ENCODE results near the gene MIPOL1.
"Not testable (repeated sequence)": the region's sequence is repeated elsewhere in the genome, so short reads cannot be mapped to it uniquely, and the experiment has no call there.

Gene MIPOL1

GRCh38 chr14:37457334-37457733 lies 259.6 kb downstream of the MIPOL1 start:
- Mint-ChIP-seq H3K27ac (no peak overlapping the region), H3K4me1 (no peaks in the 10 kb centered on the region), H3K27me3 (no peaks in the 10 kb centered on the region), H3K36me3 (no peaks in the 10 kb centered on the region), H3K9me3 (peaks cover 13% of the 10 kb centered on the region), H3K4me3 (no peak overlapping the region)
- no peak for ATAC-seq

DNA sequence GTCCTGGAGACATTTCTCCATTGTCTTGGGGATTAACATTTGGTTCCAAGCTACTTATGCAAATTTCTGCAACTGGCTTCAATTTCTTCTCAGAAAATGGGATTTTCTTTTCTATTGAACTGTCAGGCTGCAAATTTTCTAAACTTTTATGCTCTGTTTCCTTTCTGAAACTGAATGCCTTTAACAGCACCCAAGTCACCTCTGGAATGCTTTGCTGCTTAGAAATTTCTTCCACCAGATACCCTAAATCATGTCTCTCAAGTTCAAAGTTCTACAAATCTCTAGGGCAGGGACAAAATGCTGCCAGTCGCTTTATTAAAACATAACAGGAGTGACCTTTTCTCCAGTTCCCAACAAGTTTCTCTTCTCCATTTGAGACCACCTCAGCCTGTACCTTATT lies 264.7 kb downstream of the MIPOL1 start:
- not testable (repeated sequence) for ATAC-seq, H3K4me3 Mint-ChIP-seq, H3K27me3 Mint-ChIP-seq, H3K27ac Mint-ChIP-seq, H3K4me1 Mint-ChIP-seq, H3K36me3 Mint-ChIP-seq
- H3K9me3 Mint-ChIP-seq: peaks cover 17% of the 10 kb centered on the region

GRCh38 chr14:37464192-37464858 lies 266.6 kb downstream of the MIPOL1 start:
- Mint-ChIP-seq H3K27ac (no peak overlapping the region), H3K36me3 (no peaks in the 10 kb centered on the region), H3K4me1 (no peaks in the 10 kb centered on the region), H3K9me3 (peaks cover 16% of the 10 kb centered on the region), H3K27me3 (no peaks in the 10 kb centered on the region), H3K4me3 (no peak overlapping the region)
- ATAC-seq: no peak

DNA sequence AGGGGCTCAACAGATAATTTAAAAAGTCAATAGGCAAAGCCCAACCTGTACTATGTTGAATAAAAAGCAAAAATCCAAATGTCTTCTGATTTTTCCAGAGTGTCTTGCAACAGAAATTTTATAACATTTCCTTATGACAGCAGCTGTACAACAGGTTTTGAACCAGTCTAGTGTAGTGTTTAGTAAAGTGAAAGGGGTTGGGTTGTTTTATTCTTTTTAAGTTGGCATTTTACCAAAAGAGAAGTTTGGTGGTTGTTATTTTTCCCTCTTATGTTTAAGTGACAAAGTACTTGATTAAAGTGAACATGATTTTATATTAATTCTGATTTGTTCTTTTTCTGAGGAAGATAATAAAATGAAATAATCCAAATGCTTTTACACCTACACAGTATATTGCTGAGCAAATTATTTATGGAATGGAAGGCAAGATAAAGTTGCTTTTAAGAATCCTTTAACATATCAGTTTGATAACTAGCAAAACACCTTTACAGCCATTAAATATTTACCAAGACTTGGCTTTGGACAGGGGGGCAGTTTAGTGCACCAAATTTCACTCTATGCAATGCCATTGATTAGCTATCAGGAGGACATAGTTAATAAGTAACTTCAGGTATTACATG lies 268.4 kb downstream of the MIPOL1 start:
- Mint-ChIP-seq H3K27me3 (no peaks in the 10 kb centered on the region), H3K9me3 (peaks cover 13% of the 10 kb centered on the region), H3K4me3 (no peak overlapping the region), H3K36me3 (no peaks in the 10 kb centered on the region), H3K27ac (no peak overlapping the region), H3K4me1 (no peaks in the 10 kb centered on the region)
- ATAC-seq: no peak

- Mint-ChIP-seq H3K9me3 (peaks cover 13% of the 10 kb centered on the region), H3K4me1 (no peaks in the 10 kb centered on the region), H3K36me3 (no peaks in the 10 kb centered on the region), H3K27ac (no peak overlapping the region), H3K4me3 (no peak overlapping the region), H3K27me3 (no peaks in the 10 kb centered on the region)
- ATAC-seq: no peak
Measured at GRCh38 chr14:37466623-37467088, 268.9 kb downstream of the MIPOL1 start.

- no peaks in the 10 kb centered on the region for H3K36me3 Mint-ChIP-seq
- H3K27me3 Mint-ChIP-seq: no peaks in the 10 kb centered on the region
- H3K9me3 Mint-ChIP-seq: peaks cover 6% of the 10 kb centered on the region
- H3K4me1 Mint-ChIP-seq: no peaks in the 10 kb centered on the region
- H3K4me3 Mint-ChIP-seq: no peak overlapping the region
- no peak for ATAC-seq
- no peak overlapping the region for H3K27ac Mint-ChIP-seq
Measured at GRCh38 chr14:37469650-37470049, 271.9 kb downstream of the MIPOL1 start.

DNA sequence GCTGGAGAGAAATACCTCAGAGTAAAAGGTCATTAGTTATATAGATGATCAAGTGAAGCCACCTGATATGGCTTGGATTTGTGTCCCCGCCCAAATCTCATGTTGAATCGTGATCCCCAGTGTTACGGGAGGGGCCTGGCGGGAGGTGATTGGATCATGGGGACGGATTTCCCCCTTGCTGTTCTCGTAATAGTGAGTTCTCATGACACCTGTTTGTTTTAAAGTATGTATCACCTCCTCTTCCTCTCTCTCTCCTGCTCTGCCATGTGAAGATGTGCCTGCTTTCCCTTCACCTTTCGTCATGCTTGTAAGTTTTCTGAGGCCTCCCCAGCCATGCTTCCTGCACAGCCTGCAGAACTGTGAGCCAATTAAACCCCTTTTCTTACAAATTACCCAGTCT lies 272.5 kb downstream of the MIPOL1 start:
- H3K4me3 Mint-ChIP-seq: no peak overlapping the region
- H3K27ac Mint-ChIP-seq: no peak overlapping the region
- no peaks in the 10 kb centered on the region for H3K27me3 Mint-ChIP-seq
- no peak for ATAC-seq
- no peaks in the 10 kb centered on the region for H3K4me1 Mint-ChIP-seq
- peaks cover 6% of the 10 kb centered on the region for H3K9me3 Mint-ChIP-seq
- H3K36me3 Mint-ChIP-seq: no peaks in the 10 kb centered on the region

GRCh38 chr14:37472906-37473305 lies 275.2 kb downstream of the MIPOL1 start:
- ATAC-seq: no peak
- Mint-ChIP-seq H3K27me3 (no peaks in the 10 kb centered on the region), H3K4me3 (no peak overlapping the region), H3K36me3 (no peaks in the 10 kb centered on the region), H3K27ac (no peak overlapping the region), H3K4me1 (no peaks in the 10 kb centered on the region), H3K9me3 (peaks cover 8% of the 10 kb centered on the region)

- Mint-ChIP-seq H3K27me3 (no peaks in the 10 kb centered on the region), H3K4me1 (no peaks in the 10 kb centered on the region), H3K36me3 (no peaks in the 10 kb centered on the region), H3K4me3 (no peak overlapping the region), H3K9me3 (peaks cover 6% of the 10 kb centered on the region), H3K27ac (no peak overlapping the region)
- no peak for ATAC-seq
Measured at GRCh38 chr14:37474191-37474590, 276.5 kb downstream of the MIPOL1 start.

- H3K4me1 Mint-ChIP-seq: no peaks in the 10 kb centered on the region
- no peak overlapping the region for H3K4me3 Mint-ChIP-seq
- ATAC-seq: no peak
- H3K27ac Mint-ChIP-seq: no peak overlapping the region
- no peaks in the 10 kb centered on the region for H3K36me3 Mint-ChIP-seq
- H3K27me3 Mint-ChIP-seq: no peaks in the 10 kb centered on the region
- peaks cover 8% of the 10 kb centered on the region for H3K9me3 Mint-ChIP-seq
Measured at GRCh38 chr14:37480446-37481290, 282.9 kb downstream of the MIPOL1 start.

GRCh38 chr14:37482428-37482827 lies 284.7 kb downstream of the MIPOL1 start:
- no peaks in the 10 kb centered on the region for H3K27me3 Mint-ChIP-seq
- ATAC-seq: no peak
- no peak overlapping the region for H3K4me3 Mint-ChIP-seq
- no peaks in the 10 kb centered on the region for H3K4me1 Mint-ChIP-seq
- no peak overlapping the region for H3K27ac Mint-ChIP-seq
- H3K36me3 Mint-ChIP-seq: no peaks in the 10 kb centered on the region
- peaks cover 12% of the 10 kb centered on the region for H3K9me3 Mint-ChIP-seq

- Mint-ChIP-seq H3K4me3 (no peak overlapping the region), H3K4me1 (no peaks in the 10 kb centered on the region), H3K36me3 (no peaks in the 10 kb centered on the region), H3K27me3 (no peaks in the 10 kb centered on the region), H3K9me3 (peaks cover 15% of the 10 kb centered on the region), H3K27ac (no peak overlapping the region)
- ATAC-seq: no peak
Measured at GRCh38 chr14:37483672-37484071, 285.9 kb downstream of the MIPOL1 start.

GRCh38 chr14:37490607-37491006 lies 292.9 kb downstream of the MIPOL1 start:
- peaks cover 7% of the 10 kb centered on the region for H3K9me3 Mint-ChIP-seq
- H3K4me3 Mint-ChIP-seq: no peak overlapping the region
- H3K36me3 Mint-ChIP-seq: no peaks in the 10 kb centered on the region
- H3K27ac Mint-ChIP-seq: no peak overlapping the region
- no peaks in the 10 kb centered on the region for H3K27me3 Mint-ChIP-seq
- H3K4me1 Mint-ChIP-seq: no peaks in the 10 kb centered on the region
- ATAC-seq: no peak

DNA sequence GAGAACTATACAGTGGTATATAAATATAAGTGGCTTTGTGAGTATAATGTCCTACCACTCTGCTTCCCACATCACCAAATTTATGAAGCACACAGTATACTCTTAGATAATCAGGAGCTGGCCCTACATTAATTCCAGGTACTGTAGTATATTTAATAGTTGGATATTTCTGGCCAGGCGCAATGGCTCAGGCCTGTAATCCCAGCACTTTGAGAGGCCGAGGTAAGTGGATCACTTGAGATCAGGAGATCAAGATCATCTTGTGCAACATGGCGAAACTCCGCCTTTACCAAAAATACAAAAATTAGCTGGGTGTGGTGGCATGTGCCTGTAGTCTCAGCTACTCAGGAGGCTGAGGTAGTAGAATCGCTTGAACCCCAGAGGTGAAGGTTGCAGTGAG lies 293.3 kb downstream of the MIPOL1 start:
- Mint-ChIP-seq H3K9me3 (peaks cover 7% of the 10 kb centered on the region), H3K4me1 (no peaks in the 10 kb centered on the region), H3K4me3 (no peak overlapping the region), H3K27me3 (no peaks in the 10 kb centered on the region), H3K27ac (no peak overlapping the region), H3K36me3 (no peaks in the 10 kb centered on the region)
- ATAC-seq: no peak

DNA sequence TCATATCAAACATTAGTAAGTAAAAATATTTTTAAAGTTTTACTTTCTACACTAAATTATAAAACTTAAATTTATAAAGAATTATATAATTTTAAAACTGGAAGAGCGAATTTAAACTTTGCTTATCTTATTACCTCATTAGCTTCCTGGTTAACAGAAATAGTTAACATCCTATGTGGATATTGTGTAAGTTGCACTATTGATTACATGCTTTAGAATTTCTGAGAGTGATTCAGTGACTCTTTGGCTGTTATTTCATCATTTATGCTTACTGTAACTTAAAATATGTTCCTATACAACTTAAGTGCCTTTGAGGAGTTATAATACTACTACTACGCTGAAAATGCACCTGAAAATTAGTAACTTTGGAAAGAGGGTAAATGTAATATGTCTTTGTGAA lies 295.9 kb downstream of the MIPOL1 start:
- no peaks in the 10 kb centered on the region for H3K4me1 Mint-ChIP-seq
- no peaks in the 10 kb centered on the region for H3K9me3 Mint-ChIP-seq
- H3K27me3 Mint-ChIP-seq: no peaks in the 10 kb centered on the region
- no peak overlapping the region for H3K27ac Mint-ChIP-seq
- no peak for ATAC-seq
- H3K36me3 Mint-ChIP-seq: no peaks in the 10 kb centered on the region
- no peak overlapping the region for H3K4me3 Mint-ChIP-seq

DNA sequence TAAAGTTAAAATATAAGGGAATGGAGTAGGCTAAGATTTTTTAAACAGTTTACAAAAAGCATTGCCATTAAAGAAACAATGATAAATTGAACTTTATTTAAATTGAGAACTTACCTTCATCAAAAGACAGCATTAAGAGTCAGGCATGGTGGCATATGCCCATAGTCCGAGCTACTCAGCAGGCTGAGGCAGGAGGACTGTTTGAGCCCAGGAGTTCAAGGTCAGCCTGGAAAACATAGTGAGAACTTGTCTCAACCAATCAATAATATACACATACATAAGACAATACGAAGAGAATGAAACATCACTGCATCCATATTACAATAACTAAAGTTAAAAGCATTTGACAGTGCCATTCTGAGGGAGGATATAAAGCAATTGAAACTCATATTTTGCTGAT lies 299.7 kb downstream of the MIPOL1 start:
- Mint-ChIP-seq H3K4me3 (no peak overlapping the region), H3K27ac (no peak overlapping the region), H3K9me3 (no peaks in the 10 kb centered on the region), H3K4me1 (no peaks in the 10 kb centered on the region), H3K36me3 (no peaks in the 10 kb centered on the region), H3K27me3 (no peaks in the 10 kb centered on the region)
- no peak for ATAC-seq

Data from stimulated activated memory B cell treated with anti-CD40 and anti-IgM and Interleukin-4, amounts not matched to agents 10 μg/mL and 1 μg/mL and 100 μg/mL, for 72 hours (primary cell).